ENCODE measurements around the gene NCAPG2. TPM values are rescaled to one million over a fixed set of nuclear protein-coding genes. Genes with fewer than 3 reads are reported as not detected.

NCAPG2 gene
- total RNA-seq = 5.3 and 7.0 TPM in 2 replicates

DNA sequence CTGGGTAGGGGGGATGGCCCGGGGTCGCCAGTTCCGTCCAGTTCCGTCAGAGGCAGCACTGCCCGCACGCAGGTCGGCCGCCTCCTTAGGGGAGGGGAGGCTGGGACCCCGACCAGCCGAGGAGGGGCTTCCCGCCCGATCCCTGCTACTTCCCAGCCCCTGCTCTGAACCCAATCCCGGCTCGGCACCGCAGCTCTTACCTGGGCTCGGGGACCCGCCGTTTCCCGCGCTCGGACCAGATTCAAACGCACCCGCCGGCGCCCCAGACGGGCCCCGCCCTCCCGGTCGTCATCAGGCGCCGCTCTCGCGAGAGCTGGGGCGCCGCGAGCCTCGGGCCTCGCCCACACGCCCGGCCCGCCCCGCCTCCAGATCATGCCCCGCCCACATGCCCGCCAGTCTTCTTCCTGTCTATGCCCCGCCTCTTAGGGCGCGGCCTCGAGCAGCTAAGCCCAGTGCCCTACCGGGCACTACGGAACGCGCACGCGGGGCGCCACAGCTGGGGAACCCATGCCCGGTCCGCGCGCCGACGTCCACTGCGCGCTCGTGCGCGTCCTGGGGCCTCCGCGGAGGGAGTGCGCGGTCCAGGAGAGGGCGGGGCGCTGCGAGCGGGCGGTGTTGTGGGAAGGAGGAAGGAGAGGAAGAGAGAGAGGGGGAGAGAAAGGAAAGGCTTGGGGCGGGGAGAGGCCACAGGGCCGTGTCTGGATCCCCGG lies at the start of gene NCAPG2:
Gene NCAPG2 (minus strand): TSS at position 281 of the 710 bp plus-strand sequence. CDS start 2,905 bp downstream, outside the sequence.

DNA sequence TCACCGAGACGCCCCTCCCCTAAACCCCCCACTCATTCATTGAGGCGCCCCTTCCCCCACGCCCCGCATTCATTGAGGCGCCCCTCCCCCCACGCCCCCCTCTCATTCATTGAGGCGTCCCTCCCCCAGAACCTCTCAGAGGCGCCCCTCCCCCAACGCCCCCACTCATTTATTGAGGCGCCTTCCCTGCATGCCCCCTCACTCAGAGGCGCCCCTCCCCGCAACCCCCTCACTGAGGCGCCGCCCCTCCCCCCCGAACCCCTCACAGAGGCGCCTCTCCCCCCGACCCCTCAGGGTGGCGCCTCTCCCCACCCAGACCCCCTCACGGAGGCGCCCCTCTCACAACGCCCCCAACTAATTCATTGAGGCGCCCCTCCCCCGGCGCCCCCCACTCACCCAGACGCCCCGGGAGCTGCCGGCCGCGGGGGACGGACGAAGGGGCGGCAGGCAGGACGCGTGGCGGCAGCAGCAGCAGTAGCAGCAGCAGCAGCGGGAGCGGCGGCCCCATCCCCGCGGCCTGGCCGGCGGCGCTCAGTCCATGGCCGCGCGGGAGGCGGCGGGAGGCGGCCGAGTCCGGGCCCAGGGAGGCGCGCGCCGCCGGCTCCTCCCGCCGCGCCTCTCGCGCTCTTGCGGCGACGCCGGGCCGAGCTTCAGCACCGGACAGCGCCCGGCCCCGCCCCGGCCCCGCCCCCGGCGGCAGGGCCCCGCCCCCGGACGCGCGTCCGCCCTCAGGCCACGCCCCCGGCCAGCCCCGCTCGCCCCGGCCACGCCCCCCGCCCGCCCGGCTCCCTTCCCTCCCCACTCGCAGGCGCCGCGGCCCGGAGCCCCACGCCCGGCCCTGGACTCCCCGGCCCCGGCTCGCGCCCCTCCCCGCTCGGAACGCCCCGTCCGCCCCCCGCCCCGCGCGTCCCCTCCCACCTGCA lies 117.2 kb downstream of the NCAPG2 start, which contains the start of gene PTPRN2:
Gene PTPRN2 (minus strand): TSS at position 662 of the 923 bp plus-strand sequence.

Other genes starting within 250 kb of the NCAPG2 start
- 0.71 and 0.74 TPM in 2 replicates for gene PTPRN2, start 117.0 kb downstream of the NCAPG2 start, total RNA-seq
- gene ESYT2, start 124.7 kb upstream of the NCAPG2 start, total RNA-seq = 94.4 and 115 TPM in 2 replicates
- 5.7 and 8.9 TPM in 2 replicates for gene DYNC2I1, start 151.8 kb upstream of the NCAPG2 start, total RNA-seq